ENCODE data around the gene LMTK2. TPM values are rescaled to one million over a fixed set of nuclear protein-coding genes. Genes with fewer than 3 reads are reported as not detected.

The LMTK2 gene
- total and polyA plus RNA-seq, 2 donors (not counting 1 experiment from before 2014, with no cell fraction given), result 5.2 to 6.9 TPM

GRCh38 chr7:98163704-98164494 is 57.2 kb downstream of the LMTK2 start:
- no peak overlapping the region for H3K4me3 ChIP-seq (replicated peaks in 1 of 4; ENCODE audit: control extremely low read depth in 1 of 4, insufficient read depth in 1 of 4, low read depth in 3 of 4, low read length in 4 of 4)
- H3K36me3 ChIP-seq (ENCODE audit: control insufficient read depth, insufficient read depth, low read length), result no peaks in the 10 kb centered on the region
- H3K27me3 ChIP-seq (ENCODE audit: control insufficient read depth, insufficient read depth, low read length), result no peaks in the 10 kb centered on the region
- no peaks in the 10 kb centered on the region for H3K79me2 ChIP-seq (ENCODE audit: control insufficient read depth, insufficient read depth, low read length)
- H3K4me1 ChIP-seq (ENCODE audit: control insufficient read depth, extremely low read depth, insufficient read depth, low read length), result no peaks in the 10 kb centered on the region
- H3K4me2 ChIP-seq (ENCODE audit: extremely low read depth, insufficient read depth, low read length), result peak overlapping the region; percentile 35
- H4K20me1 ChIP-seq (ENCODE audit: control insufficient read depth, extremely low read depth, insufficient read depth, low read length), result no peaks in the 10 kb centered on the region
- H3K27ac ChIP-seq (ENCODE audit: insufficient read depth, low read length), result peak overlapping the region; percentile 23
- no peak overlapping the region for H3K9ac ChIP-seq (ENCODE audit: insufficient read depth, low read length)
- H2AFZ ChIP-seq (ENCODE audit: low read length), result no peak overlapping the region
- TF ChIP-seq CTCF (conservative IDR thresholded peaks at IDR 0.05 in 1 of 2, IDR thresholded peaks at IDR 0.05 in 1 of 2; ENCODE audit: low read depth in 1 of 2, low read length in 2 of 2), result no peak
- TF ChIP-seq EZH2 (IDR thresholded peaks at IDR 0.05; ENCODE audit: low read length, missing control alignments), result no peak
- DNase-seq (ENCODE audit: low read depth in 2 of 2), result peak; percentile 4 to 74
- H3K9me3 ChIP-seq (ENCODE audit: control insufficient read depth, insufficient read depth, low read depth, low read length), result no peaks in the 10 kb centered on the region

DNA sequence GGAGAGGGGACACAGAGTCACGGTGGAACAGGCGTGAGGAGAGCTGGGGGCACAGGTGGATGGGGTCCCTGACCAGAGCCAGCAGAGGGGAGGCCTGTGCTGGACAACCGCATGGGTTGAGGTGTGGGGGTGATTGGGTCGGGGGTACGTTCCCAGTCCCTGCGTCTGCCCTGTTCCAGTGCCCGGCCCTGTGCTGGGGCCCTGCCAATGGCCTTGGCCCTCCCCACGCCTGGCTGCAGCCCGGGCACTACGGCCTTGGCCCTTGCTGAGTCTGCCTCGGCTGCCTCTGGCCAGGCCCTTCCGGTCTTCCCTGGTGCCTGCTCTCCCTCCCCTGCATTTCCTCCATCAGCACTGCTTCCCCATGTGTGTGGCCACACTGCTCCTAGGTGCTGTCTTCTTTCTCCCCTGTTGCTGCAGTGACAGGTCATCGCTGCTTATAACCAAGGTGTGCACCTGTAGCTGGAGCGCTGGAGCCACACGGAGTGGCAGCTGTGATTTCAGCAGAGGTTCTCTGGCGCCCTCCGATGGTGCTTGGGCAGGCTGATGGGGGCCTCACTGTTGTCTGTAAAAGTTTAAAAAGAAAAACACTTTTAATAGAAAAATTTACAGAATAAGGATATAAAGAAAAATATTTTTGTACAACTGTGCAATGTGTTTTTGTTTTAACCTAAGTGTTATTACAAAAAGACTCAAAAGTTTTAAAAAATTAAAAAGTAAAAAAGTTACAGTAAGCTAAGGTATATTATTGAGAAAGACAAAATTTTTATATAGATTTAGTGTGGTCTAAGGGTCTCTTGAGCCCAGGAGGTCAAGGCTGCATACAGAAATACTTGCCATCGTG is 59.4 kb downstream of the LMTK2 start:
- Histone ChIP-seq H3K27me3 (ENCODE audit: control insufficient read depth, insufficient read depth, low read length) (no peaks in the 10 kb centered on the region), H2AFZ (ENCODE audit: low read length) (no peak overlapping the region), H3K4me2 (ENCODE audit: extremely low read depth, insufficient read depth, low read length) (no peak overlapping the region), H4K20me1 (ENCODE audit: control insufficient read depth, extremely low read depth, insufficient read depth, low read length) (no peaks in the 10 kb centered on the region), H3K4me3 (replicated peaks in 1 of 4; ENCODE audit: control extremely low read depth in 1 of 4, insufficient read depth in 1 of 4, low read depth in 3 of 4, low read length in 4 of 4) (no peak overlapping the region), H3K79me2 (ENCODE audit: control insufficient read depth, insufficient read depth, low read length) (no peaks in the 10 kb centered on the region), H3K27ac (ENCODE audit: insufficient read depth, low read length) (no peak overlapping the region), H3K9ac (ENCODE audit: insufficient read depth, low read length) (no peak overlapping the region), H3K36me3 (ENCODE audit: control insufficient read depth, insufficient read depth, low read length) (no peaks in the 10 kb centered on the region), H3K9me3 (ENCODE audit: control insufficient read depth, insufficient read depth, low read depth, low read length) (no peaks in the 10 kb centered on the region), H3K4me1 (ENCODE audit: control insufficient read depth, extremely low read depth, insufficient read depth, low read length) (no peaks in the 10 kb centered on the region)
- peak; percentile 11 to 23 for DNase-seq (ENCODE audit: low read depth in 2 of 2)
- TF ChIP-seq CTCF (conservative IDR thresholded peaks at IDR 0.05 in 1 of 2, IDR thresholded peaks at IDR 0.05 in 1 of 2; ENCODE audit: low read depth in 1 of 2, low read length in 2 of 2), result peak; percentile 40 to 64
- no peak for TF ChIP-seq EZH2 (IDR thresholded peaks at IDR 0.05; ENCODE audit: low read length, missing control alignments)

GRCh38 chr7:98166668-98166970 is 60.0 kb downstream of the LMTK2 start:
- H3K27me3 ChIP-seq (ENCODE audit: control insufficient read depth, insufficient read depth, low read length), result no peaks in the 10 kb centered on the region
- no peaks in the 10 kb centered on the region for H3K79me2 ChIP-seq (ENCODE audit: control insufficient read depth, insufficient read depth, low read length)
- H3K9me3 ChIP-seq (ENCODE audit: control insufficient read depth, insufficient read depth, low read depth, low read length), result no peaks in the 10 kb centered on the region
- no peaks in the 10 kb centered on the region for H3K4me1 ChIP-seq (ENCODE audit: control insufficient read depth, extremely low read depth, insufficient read depth, low read length)
- H4K20me1 ChIP-seq (ENCODE audit: control insufficient read depth, extremely low read depth, insufficient read depth, low read length), result no peaks in the 10 kb centered on the region
- H2AFZ ChIP-seq (ENCODE audit: low read length), result no peak overlapping the region
- no peak overlapping the region for H3K4me3 ChIP-seq (replicated peaks in 1 of 4; ENCODE audit: control extremely low read depth in 1 of 4, insufficient read depth in 1 of 4, low read depth in 3 of 4, low read length in 4 of 4)
- H3K9ac ChIP-seq (ENCODE audit: insufficient read depth, low read length), result no peak overlapping the region
- no peaks in the 10 kb centered on the region for H3K36me3 ChIP-seq (ENCODE audit: control insufficient read depth, insufficient read depth, low read length)
- no peak overlapping the region for H3K4me2 ChIP-seq (ENCODE audit: extremely low read depth, insufficient read depth, low read length)
- TF ChIP-seq EZH2 (IDR thresholded peaks at IDR 0.05; ENCODE audit: low read length, missing control alignments) (no peak), CTCF (conservative IDR thresholded peaks at IDR 0.05 in 1 of 2, IDR thresholded peaks at IDR 0.05 in 1 of 2; ENCODE audit: low read depth in 1 of 2, low read length in 2 of 2) (no peak)
- H3K27ac ChIP-seq (ENCODE audit: insufficient read depth, low read length), result no peak overlapping the region
- no peak for DNase-seq (ENCODE audit: low read depth in 2 of 2)

All from fibroblast of lung (primary cell).